ENCODE results near the gene PBX1.

DNA sequence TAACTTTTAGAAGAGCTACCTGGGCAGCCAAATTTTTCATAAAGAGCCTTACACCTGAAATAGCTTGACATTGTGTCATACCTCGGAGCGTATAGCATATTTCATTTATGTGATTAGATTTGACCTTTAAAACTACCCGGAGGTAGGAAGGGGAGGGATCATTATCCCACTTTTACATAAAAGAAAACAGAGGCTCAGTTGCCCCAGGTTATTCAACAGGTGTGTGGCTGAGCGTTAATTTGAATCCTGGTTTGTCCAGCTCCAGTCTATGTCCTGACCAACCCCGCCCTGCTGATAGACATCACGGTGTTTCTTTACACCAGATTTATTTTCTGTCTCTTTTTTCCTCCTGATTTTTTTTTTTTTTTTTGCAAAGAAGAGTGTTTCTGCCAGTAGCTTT is 39.7 kb downstream of the PBX1 start:
- TF ChIP-seq, protein P1, sequence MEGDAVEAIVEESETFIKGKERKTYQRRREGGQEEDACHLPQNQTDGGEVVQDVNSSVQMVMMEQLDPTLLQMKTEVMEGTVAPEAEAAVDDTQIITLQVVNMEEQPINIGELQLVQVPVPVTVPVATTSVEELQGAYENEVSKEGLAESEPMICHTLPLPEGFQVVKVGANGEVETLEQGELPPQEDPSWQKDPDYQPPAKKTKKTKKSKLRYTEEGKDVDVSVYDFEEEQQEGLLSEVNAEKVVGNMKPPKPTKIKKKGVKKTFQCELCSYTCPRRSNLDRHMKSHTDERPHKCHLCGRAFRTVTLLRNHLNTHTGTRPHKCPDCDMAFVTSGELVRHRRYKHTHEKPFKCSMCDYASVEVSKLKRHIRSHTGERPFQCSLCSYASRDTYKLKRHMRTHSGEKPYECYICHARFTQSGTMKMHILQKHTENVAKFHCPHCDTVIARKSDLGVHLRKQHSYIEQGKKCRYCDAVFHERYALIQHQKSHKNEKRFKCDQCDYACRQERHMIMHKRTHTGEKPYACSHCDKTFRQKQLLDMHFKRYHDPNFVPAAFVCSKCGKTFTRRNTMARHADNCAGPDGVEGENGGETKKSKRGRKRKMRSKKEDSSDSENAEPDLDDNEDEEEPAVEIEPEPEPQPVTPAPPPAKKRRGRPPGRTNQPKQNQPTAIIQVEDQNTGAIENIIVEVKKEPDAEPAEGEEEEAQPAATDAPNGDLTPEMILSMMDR (IDR thresholded peaks at IDR 0.05; ENCODE audit: low read length) = no peak
- TF ChIP-seq EZH2phosphoT487 (IDR thresholded peaks at IDR 0.05; ENCODE audit: low read length) (no peak), EZH2 (optimal IDR thresholded peaks at IDR 0.05; ENCODE audit: low read depth, low read length) (no peak)
